ENCODE measurements around the gene INHBB. TPM values are rescaled to one million over a fixed set of nuclear protein-coding genes. Genes with fewer than 3 reads are reported as not detected.

INHBB gene
- total and polyA plus RNA-seq, 12 donors, result 0.89 to 9.2 (median 3.5) TPM

DNA sequence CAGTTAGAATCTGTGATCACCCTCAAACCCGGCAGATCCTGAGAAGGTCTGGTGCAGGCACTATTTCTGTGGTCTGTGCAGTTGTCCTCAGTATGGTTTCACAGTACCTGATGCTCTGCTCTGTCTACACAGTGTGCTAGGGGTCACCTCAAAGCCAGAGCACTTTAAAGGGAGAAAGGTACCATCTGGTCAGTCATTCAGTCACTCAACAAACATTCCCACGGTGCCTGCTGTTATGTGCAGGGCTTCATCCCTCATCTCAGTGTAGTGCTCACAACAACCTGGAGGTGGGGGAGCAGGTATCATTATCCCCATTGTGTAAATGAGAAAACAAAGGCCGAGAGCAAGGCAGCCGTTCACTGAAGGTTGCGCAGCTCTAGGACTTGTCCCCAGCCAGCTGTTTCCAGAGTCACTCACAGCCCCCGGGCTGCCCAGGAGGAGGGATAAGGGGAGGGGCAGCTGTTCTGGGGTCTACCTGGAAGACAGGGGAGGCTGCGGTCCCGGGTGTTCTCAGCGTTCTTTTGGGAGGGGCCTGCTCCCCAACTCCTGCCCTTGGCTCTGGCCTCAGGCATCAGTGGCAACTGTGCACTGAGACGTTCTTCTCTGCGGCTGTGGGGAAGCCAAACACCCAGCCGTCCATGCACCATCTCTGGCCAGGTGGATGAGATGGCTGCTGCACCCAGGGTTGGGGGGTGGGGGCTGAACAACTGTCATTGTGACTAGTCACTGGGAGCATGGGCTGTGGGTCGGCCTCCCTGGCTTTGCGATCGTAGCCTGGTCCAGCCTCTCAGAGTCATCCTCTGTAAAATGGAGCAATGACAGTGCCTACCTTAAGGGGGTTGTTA is 9.2 kb downstream of the INHBB start:
- H3K4me3 ChIP-seq, result no peak overlapping the region
- WGBS, 2 donors, result 79 to 82% methylated on average over 15 of the region's 15 CpGs
- no peak for DNase-seq
- TF ChIP-seq, protein P1, sequence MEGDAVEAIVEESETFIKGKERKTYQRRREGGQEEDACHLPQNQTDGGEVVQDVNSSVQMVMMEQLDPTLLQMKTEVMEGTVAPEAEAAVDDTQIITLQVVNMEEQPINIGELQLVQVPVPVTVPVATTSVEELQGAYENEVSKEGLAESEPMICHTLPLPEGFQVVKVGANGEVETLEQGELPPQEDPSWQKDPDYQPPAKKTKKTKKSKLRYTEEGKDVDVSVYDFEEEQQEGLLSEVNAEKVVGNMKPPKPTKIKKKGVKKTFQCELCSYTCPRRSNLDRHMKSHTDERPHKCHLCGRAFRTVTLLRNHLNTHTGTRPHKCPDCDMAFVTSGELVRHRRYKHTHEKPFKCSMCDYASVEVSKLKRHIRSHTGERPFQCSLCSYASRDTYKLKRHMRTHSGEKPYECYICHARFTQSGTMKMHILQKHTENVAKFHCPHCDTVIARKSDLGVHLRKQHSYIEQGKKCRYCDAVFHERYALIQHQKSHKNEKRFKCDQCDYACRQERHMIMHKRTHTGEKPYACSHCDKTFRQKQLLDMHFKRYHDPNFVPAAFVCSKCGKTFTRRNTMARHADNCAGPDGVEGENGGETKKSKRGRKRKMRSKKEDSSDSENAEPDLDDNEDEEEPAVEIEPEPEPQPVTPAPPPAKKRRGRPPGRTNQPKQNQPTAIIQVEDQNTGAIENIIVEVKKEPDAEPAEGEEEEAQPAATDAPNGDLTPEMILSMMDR (IDR thresholded peaks at IDR 0.05), result no peak
- H3K27me3 ChIP-seq, result peaks cover 0 to 20% (median 1%) of the 10 kb centered on the region in 7 donors
- no peaks in the 10 kb centered on the region for H3K36me3 ChIP-seq
- H3K4me1 ChIP-seq, result peaks cover 0 to 4% (median 1%) of the 10 kb centered on the region in 9 donors
- intact Hi-C loops (cut with DNase I), result no loop called here
- no peak for ATAC-seq
- no peak overlapping the region for H3K27ac ChIP-seq
- H3K9me3 ChIP-seq, result no peaks in the 10 kb centered on the region

DNA sequence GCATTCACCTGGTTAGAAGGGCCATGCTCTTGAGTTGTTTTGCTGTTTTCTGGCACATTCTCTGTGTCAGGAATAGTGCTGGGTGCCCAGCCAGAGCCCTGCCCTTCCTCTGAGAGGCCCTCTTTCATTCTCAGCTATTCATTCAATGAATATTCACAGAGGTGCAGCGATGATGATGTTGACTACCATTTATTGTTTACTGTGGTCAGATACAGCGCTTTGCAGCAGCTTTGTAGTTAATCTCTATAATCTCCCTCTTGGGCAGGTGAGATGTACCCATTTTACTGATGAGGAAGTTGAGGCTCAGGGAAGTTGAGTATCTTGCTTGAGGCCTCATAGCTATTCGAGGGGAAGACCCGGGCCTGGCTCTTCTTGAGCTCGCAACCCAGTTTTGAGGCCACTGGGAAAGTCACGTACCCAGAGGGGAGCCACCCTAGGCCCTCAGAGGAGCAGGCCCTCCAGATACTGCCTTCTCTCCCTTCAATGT is 9.9 kb downstream of the INHBB start:
- Histone ChIP-seq H3K36me3 (no peaks in the 10 kb centered on the region), H3K4me3 (no peak overlapping the region), H3K27ac (no peak overlapping the region), H3K27me3 (peaks cover 0 to 15% (median 0%) of the 10 kb centered on the region in 7 donors), H3K9me3 (no peaks in the 10 kb centered on the region), H3K4me1 (peaks cover 0 to 10% (median 6%) of the 10 kb centered on the region in 9 donors)
- 91 to 95% methylated on average over 6 of the region's 6 CpGs for WGBS, 2 donors
- TF ChIP-seq, protein P1 (IDR thresholded peaks at IDR 0.05), result no peak
- intact Hi-C loops (cut with DNase I), result no loop called here
- no peak for DNase-seq
- no peak for ATAC-seq

DNA sequence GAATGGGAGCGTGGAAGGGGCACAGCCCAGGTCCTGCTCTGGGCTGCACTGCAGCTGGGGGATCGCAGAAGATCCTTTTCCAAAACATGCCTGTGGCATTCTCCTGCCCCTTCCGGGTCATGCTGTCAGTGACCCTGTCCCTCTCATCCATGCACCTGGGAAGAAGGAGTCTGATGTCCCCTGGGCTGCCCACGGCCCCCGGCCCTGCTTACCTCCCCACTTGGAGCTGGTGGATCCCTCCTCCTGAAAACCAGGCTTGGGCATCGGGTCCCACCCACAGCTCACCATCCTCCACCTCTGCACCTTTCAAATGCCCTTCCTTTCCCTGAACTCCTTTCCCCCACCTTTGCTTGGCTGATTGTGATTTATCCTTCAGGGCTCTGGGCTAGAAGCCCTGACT is 11.8 kb downstream of the INHBB start:
- no peaks in the 10 kb centered on the region for H3K9me3 ChIP-seq
- TF ChIP-seq, protein P1 (IDR thresholded peaks at IDR 0.05), result no peak
- WGBS, 2 donors, result 78% methylated on average over 6 of the region's 6 CpGs
- H3K27ac ChIP-seq, result no peak overlapping the region
- no peaks in the 10 kb centered on the region for H3K36me3 ChIP-seq
- ATAC-seq, result no peak
- peaks cover 0 to 13% (median 6%) of the 10 kb centered on the region in 9 donors for H3K4me1 ChIP-seq
- no peak for DNase-seq
- intact Hi-C loops (cut with DNase I), result no loop called here
- peaks cover 0 to 13% (median 0%) of the 10 kb centered on the region in 7 donors for H3K27me3 ChIP-seq
- H3K4me3 ChIP-seq, result no peak overlapping the region

DNA sequence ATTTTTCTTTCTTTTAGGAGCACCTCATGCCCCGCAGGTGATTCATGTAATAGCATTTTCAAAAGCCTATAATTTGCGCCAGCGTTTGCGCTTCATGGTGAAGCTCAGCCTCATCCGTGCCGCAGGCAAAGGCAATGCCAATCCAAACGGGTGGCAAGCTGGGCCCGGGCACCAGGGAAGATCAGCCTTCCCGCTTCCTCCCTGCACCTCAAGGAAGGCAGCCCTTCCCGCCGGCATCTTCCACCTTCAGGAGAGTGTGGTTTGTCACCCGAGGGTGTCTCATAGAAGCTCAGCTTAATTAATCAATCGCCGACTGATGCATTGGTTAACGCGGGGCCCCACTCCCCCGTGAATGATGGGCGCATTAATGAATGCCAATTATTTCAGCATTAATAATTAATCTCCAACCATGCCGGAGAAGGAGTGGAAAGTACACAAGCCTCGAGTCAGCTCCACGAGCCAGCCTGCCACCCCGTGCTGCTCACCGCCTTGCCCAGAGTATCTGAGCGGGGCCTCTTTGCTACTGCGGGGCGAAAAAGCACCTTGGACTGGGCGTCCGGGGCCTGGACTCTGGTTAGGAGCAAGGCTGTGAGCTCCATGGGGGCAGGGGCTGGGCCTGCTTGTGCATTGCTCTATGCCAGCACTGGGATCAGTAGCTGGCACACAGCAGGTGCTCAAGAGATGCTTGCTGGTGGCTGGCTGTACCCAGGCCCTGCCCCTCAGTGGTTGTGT is 13.0 kb downstream of the INHBB start:
- Histone ChIP-seq H3K27me3 (peaks cover 0 to 10% (median 0%) of the 10 kb centered on the region in 7 donors), H3K4me3 (no peak overlapping the region), H3K36me3 (no peaks in the 10 kb centered on the region), H3K4me1 (peaks cover 0 to 13% (median 6%) of the 10 kb centered on the region in 9 donors), H3K9me3 (no peaks in the 10 kb centered on the region), H3K27ac (no peak overlapping the region)
- TF ChIP-seq, protein P1 (IDR thresholded peaks at IDR 0.05), result no peak
- ATAC-seq (no peak), DNase-seq (no peak)
- 91 to 93% methylated on average over 28 of the region's 28 CpGs for WGBS, 2 donors
- intact Hi-C loops (cut with DNase I), result no loop called here

Measured in heart right ventricle (tissue), 16 donors.